ENCODE measurements around the gene PRMT2.

Gene PRMT2

DNA sequence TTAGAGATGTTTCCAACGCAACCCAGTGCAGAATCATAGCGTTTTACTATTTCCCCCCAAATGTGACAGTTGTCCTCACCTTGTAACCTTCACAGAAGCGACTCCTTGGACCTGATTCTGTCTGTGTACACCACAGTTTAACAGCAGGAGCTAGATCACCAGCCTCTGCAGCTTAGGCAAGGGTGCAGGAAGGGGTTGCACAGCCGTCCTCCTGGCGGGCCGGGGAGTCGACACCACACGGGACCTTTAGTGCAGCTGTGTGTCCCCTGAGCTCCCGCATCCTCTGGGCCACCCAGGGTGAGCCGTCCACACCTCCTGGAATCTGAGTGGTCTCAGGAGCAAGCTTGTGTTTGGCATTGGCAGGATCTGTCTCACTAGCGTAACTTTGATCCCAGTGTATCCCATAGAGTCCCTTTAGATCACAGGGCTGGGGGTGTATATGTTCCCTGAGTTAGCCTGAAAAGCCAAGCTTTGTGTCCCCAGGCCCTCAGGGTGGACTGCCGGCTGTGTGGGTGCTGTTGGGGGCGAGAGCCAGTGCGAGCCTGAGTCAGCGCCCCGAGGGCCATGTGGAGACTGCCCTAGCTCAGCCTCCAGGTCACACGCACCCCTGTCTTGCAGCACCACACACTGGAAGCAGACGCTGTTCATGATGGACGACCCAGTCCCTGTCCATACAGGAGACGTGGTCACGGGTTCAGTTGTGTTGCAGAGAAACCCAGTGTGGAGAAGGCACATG is 27.5 kb downstream of the PRMT2 start:
- no peak for TF ChIP-seq TCF12 (IDR thresholded peaks at IDR 0.05; ENCODE audit: low read depth)
- TF ChIP-seq NFIC (IDR thresholded peaks at IDR 0.05), result no peak

DNA sequence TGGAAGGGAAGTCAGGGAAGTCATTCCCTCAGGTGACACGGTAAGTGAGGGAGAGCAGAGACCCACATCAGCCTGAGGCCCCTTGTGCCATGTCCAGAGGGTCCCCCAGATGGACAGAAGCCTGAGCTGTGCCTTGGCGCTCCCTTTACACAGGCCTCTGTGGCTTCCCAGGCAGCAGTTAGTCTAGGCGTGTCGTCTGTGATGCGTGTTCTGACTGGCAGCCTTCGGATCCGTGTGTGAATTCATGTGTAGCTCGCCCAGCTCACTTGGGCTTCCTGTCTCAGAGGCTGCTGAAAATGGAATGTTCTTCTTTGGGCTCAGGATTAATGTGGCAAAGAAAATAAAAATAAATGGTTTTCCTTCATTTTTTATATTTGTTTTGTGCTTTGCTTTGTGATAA is 28.3 kb downstream of the PRMT2 start:
- TF ChIP-seq YY1 (IDR thresholded peaks at IDR 0.05; ENCODE audit: low read depth) (no peak), TEAD4 (IDR thresholded peaks at IDR 0.05) (no peak), EGR1 (IDR thresholded peaks at IDR 0.05) (no peak), EP300 (IDR thresholded peaks at IDR 0.05; ENCODE audit: borderline replicate concordance) (no peak), TAF1 (IDR thresholded peaks at IDR 0.05; ENCODE audit: low read depth) (no peak), CEBPB (IDR thresholded peaks at IDR 0.05) (no peak), ZBTB7A (IDR thresholded peaks at IDR 0.05; ENCODE audit: low read depth) (no peak), RAD21 (IDR thresholded peaks at IDR 0.05; ENCODE audit: low read depth) (no peak), FOXM1 (IDR thresholded peaks at IDR 0.05; ENCODE audit: borderline replicate concordance, low read depth) (no peak), CREB1 (IDR thresholded peaks at IDR 0.05; ENCODE audit: low read depth) (no peak)
- TF ChIP-seq, protein P1, sequence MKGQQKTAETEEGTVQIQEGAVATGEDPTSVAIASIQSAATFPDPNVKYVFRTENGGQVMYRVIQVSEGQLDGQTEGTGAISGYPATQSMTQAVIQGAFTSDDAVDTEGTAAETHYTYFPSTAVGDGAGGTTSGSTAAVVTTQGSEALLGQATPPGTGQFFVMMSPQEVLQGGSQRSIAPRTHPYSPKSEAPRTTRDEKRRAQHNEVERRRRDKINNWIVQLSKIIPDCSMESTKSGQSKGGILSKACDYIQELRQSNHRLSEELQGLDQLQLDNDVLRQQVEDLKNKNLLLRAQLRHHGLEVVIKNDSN (IDR thresholded peaks at IDR 0.05), result no peak
- TF ChIP-seq, protein P2, sequence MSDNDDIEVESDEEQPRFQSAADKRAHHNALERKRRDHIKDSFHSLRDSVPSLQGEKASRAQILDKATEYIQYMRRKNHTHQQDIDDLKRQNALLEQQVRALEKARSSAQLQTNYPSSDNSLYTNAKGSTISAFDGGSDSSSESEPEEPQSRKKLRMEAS (IDR thresholded peaks at IDR 0.05), result no peak

DNA sequence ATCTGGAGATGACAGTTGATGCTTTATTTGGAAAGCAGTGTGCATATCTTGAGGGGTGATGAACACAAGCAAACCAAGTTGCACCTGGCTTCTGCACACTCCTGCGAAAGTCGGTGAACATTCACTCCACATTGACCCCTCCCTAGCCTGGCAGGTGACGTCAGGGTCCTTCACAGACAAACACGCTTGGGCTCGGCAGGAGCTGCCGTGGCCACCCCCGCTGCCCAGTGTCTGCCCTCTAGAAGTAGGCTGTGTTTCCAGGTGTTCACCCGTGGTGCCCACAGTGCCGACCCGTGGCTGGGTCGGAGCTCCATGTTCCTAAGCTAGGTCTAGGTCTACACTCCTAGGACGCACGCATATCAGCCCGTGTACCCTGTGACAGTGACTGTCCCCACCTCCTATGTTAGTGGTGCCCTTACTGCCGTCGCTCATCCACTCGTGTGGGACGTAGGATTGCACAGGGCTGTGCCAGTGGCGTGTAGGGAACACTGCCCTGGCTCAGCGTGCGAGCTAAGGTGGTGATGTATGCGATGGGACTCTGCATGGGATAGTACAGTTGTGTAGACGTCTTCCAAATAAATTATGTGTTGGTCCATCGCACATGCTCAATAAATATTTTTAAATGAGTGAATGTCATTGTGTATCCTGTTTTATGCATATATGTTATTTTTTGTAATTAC is 29.0 kb downstream of the PRMT2 start:
- TF ChIP-seq, protein P3, sequence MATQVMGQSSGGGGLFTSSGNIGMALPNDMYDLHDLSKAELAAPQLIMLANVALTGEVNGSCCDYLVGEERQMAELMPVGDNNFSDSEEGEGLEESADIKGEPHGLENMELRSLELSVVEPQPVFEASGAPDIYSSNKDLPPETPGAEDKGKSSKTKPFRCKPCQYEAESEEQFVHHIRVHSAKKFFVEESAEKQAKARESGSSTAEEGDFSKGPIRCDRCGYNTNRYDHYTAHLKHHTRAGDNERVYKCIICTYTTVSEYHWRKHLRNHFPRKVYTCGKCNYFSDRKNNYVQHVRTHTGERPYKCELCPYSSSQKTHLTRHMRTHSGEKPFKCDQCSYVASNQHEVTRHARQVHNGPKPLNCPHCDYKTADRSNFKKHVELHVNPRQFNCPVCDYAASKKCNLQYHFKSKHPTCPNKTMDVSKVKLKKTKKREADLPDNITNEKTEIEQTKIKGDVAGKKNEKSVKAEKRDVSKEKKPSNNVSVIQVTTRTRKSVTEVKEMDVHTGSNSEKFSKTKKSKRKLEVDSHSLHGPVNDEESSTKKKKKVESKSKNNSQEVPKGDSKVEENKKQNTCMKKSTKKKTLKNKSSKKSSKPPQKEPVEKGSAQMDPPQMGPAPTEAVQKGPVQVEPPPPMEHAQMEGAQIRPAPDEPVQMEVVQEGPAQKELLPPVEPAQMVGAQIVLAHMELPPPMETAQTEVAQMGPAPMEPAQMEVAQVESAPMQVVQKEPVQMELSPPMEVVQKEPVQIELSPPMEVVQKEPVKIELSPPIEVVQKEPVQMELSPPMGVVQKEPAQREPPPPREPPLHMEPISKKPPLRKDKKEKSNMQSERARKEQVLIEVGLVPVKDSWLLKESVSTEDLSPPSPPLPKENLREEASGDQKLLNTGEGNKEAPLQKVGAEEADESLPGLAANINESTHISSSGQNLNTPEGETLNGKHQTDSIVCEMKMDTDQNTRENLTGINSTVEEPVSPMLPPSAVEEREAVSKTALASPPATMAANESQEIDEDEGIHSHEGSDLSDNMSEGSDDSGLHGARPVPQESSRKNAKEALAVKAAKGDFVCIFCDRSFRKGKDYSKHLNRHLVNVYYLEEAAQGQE (IDR thresholded peaks at IDR 0.05; ENCODE audit: low read depth), result no peak
- TF ChIP-seq, protein P1 (IDR thresholded peaks at IDR 0.05), result no peak
- TF ChIP-seq ZBTB7A (IDR thresholded peaks at IDR 0.05; ENCODE audit: low read depth), result no peak
- TF ChIP-seq EP300 (IDR thresholded peaks at IDR 0.05; ENCODE audit: borderline replicate concordance), result no peak
- no peak for TF ChIP-seq TCF12 (IDR thresholded peaks at IDR 0.05; ENCODE audit: low read depth)
- no peak for TF ChIP-seq TAF1 (IDR thresholded peaks at IDR 0.05; ENCODE audit: low read depth)
- no peak for TF ChIP-seq EGR1 (IDR thresholded peaks at IDR 0.05)
- TF ChIP-seq, protein P2 (IDR thresholded peaks at IDR 0.05), result no peak
- TF ChIP-seq RAD21 (IDR thresholded peaks at IDR 0.05; ENCODE audit: low read depth), result no peak
- no peak for TF ChIP-seq CREB1 (IDR thresholded peaks at IDR 0.05; ENCODE audit: low read depth)
- no peak for TF ChIP-seq NFIC (IDR thresholded peaks at IDR 0.05)
- TF ChIP-seq YY1 (IDR thresholded peaks at IDR 0.05; ENCODE audit: low read depth), result no peak
- no peak for TF ChIP-seq FOXM1 (IDR thresholded peaks at IDR 0.05; ENCODE audit: borderline replicate concordance, low read depth)

DNA sequence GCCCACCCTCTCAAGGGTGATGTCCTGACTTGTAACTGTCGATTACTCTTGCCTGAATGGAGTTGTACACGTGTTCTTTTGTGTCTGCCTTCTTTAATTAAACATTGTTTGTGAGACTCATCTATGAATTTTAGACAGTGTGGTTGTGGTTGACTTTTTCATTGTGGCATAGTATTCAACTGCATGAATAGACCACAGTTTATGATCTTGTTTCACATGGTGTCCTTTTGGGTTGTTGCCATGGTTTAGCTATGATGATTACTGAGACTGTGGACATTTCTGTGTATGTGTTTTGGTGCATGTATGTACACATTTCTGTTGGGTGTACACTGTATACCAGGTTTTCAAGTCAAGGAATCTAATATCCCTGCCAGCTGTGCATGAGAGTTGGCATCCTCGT is 30.1 kb downstream of the PRMT2 start:
- no peak for TF ChIP-seq CREB1 (IDR thresholded peaks at IDR 0.05; ENCODE audit: low read depth)

DNA sequence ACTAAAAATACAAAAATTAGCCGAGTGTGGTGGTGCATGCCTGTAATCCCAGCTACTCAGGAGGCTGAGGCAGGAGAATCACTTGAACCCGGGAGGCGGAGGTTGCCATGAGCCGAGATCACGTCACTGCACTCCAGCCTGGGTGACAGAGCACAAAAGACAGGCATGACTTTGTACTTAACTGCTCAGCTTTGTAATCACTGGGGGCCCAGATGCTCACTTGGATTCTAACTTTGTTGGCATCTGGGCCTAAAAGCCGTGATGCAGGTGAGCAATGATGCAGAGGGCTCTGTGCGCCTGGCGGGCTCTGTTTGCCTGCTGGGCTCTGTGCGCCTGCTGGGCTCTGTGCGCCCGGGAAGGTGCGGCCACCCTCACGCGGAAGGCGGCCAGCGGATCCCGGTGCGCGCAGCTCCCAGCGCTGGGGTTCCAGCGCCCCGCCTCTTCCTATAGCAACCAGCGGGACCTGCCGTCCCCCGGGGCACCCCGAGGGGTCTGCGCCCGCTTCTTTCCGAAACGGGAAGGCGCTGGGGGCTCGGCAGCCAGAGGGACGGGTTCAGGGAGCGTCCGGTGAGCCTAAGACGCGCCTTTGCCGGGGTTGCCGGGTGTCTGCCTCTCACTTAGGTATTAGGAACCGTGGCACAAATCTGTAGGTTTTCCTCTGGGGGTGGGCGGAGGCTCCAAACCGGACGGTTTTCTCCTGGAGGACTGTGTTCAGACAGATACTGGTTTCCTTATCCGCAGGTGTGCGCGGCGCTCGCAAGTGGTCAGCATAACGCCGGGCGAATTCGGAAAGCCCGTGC is 31.7 kb downstream of the PRMT2 start:
- TF ChIP-seq TAF1 (IDR thresholded peaks at IDR 0.05; ENCODE audit: low read depth) (peak; percentile 40), YY1 (IDR thresholded peaks at IDR 0.05; ENCODE audit: low read depth) (no peak), FOXM1 (IDR thresholded peaks at IDR 0.05; ENCODE audit: borderline replicate concordance, low read depth) (no peak), EGR1 (IDR thresholded peaks at IDR 0.05) (no peak)
- TF ChIP-seq, protein P1 (IDR thresholded peaks at IDR 0.05), result no peak

DNA sequence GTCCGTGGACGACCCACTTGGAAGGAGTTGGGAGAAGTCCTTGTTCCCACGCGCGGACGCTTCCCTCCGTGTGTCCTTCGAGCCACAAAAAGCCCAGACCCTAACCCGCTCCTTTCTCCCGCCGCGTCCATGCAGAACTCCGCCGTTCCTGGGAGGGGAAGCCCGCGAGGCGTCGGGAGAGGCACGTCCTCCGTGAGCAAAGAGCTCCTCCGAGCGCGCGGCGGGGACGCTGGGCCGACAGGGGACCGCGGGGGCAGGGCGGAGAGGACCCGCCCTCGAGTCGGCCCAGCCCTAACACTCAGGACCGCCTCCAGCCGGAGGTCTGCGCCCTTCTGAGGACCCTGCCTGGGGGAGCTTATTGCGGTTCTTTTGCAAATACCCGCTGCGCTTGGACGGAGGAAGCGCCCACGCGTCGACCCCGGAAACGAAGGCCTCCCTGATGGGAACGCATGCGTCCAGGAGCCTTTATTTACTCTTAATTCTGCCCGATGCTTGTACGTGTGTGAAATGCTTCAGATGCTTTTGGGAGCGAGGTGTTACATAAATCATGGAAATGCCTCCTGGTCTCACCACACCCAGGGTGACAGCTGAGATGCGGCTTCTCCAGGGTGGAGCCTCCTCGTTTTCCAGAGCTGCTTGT is 32.4 kb downstream of the PRMT2 start:
- no peak for TF ChIP-seq CREB1 (IDR thresholded peaks at IDR 0.05; ENCODE audit: low read depth)
- TF ChIP-seq, protein P3 (IDR thresholded peaks at IDR 0.05; ENCODE audit: low read depth), result no peak
- TF ChIP-seq, protein P1 (IDR thresholded peaks at IDR 0.05), result no peak
- TF ChIP-seq FOXM1 (IDR thresholded peaks at IDR 0.05; ENCODE audit: borderline replicate concordance, low read depth), result no peak
- TF ChIP-seq EGR1 (IDR thresholded peaks at IDR 0.05), result peak; percentile 46
- TF ChIP-seq CEBPB (IDR thresholded peaks at IDR 0.05), result no peak
- no peak for TF ChIP-seq EP300 (IDR thresholded peaks at IDR 0.05; ENCODE audit: borderline replicate concordance)
- TF ChIP-seq ZBTB7A (IDR thresholded peaks at IDR 0.05; ENCODE audit: low read depth), result peak; percentile 62; the same call in 1 of the 2 replicates
- 0 out of 2 replicates have a peak, but pooled peaks have one; percentile 25 for TF ChIP-seq TCF12 (IDR thresholded peaks at IDR 0.05; ENCODE audit: low read depth)
- peak; percentile 55 for TF ChIP-seq TAF1 (IDR thresholded peaks at IDR 0.05; ENCODE audit: low read depth)
- no peak for TF ChIP-seq RAD21 (IDR thresholded peaks at IDR 0.05; ENCODE audit: low read depth)
- TF ChIP-seq NFIC (IDR thresholded peaks at IDR 0.05), result no peak
- TF ChIP-seq, protein P2 (IDR thresholded peaks at IDR 0.05), result peak; percentile 78
- TF ChIP-seq TEAD4 (IDR thresholded peaks at IDR 0.05), result peak; percentile 41; the same call in 1 of the 2 replicates
- no peak for TF ChIP-seq YY1 (IDR thresholded peaks at IDR 0.05; ENCODE audit: low read depth)
